Effector memory CD4-positive, alpha-beta T cell (primary cell): ENCODE data around the gene UTP20.

Source experiments
- DNase-seq, 3 donors: peaks; one replicate each; pipeline ENCODE4 v3.0.0-alpha.2; 2020
- H3K27ac ChIP-seq: 2 replicates; pipeline ENCODE4 v1.7.0; 2013; ENCODE audit warnings: mild to moderate bottlenecking, low read length, moderate library complexity; ENCODE audit not compliant: insufficient read depth, poor library complexity, severe bottlenecking
- H3K27me3 ChIP-seq: replicated peaks from 2 replicates; pipeline ENCODE4 v1.7.0; 2013; ENCODE audit warnings: mild to moderate bottlenecking, low read length; ENCODE audit not compliant: insufficient read depth, control insufficient read depth, poor library complexity, severe bottlenecking
- H3K36me3 ChIP-seq: 2 replicates; pipeline ENCODE4 v1.7.0; 2013; ENCODE audit warnings: mild to moderate bottlenecking, low read length, moderate library complexity; ENCODE audit not compliant: control insufficient read depth, insufficient read depth
- H3K4me1 ChIP-seq: 2 replicates; pipeline ENCODE4 v1.7.0; 2013; ENCODE audit warnings: low read length, mild to moderate bottlenecking; ENCODE audit not compliant: control insufficient read depth, insufficient read depth, poor library complexity, severe bottlenecking
- H3K4me3 ChIP-seq: 2 replicates; pipeline ENCODE4 v1.7.0; 2013; ENCODE audit warnings: low read length, low read depth, mild to moderate bottlenecking; ENCODE audit not compliant: insufficient read depth, poor library complexity, severe bottlenecking
- H3K9me3 ChIP-seq: 2 replicates; pipeline ENCODE4 v1.7.0; 2013; ENCODE audit warnings: mild to moderate bottlenecking, low read length, moderate library complexity; ENCODE audit not compliant: control insufficient read depth

Gene UTP20

GRCh38 chr12:101267111-101267510 is 12.8 kb upstream of the UTP20 start:
- Histone ChIP-seq H3K9me3 (no peaks in the 10 kb centered on the region), H3K36me3 (no peaks in the 10 kb centered on the region), H3K4me3 (no peak overlapping the region), H3K4me1 (no peaks in the 10 kb centered on the region), H3K27me3 (no peaks in the 10 kb centered on the region), H3K27ac (no peak overlapping the region)
- DNase-seq: no peak

DNA sequence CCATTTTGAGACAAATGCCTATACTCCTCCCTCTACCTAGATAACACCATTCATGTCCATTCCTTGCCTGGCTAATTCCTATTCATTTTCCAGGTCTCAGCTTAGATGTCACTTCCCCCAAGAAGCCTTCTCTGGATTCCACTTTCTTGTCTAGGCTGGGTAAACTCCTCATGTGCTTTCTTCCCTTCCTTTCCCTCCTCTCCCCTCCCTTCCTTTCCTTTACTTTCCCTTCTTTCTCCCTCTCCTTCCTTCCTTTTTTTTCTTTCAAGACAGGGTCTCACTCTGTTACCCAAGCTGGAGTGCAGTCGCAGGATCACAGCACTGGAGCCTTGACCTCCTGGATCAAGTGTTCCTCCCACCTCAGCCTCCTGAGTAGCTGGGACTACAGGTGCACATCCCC is 3.5 kb upstream of the UTP20 start:
- Histone ChIP-seq H3K36me3 (no peaks in the 10 kb centered on the region), H3K4me1 (no peaks in the 10 kb centered on the region), H3K27me3 (no peaks in the 10 kb centered on the region), H3K9me3 (no peaks in the 10 kb centered on the region), H3K4me3 (no peak overlapping the region), H3K27ac (no peak overlapping the region)
- no peak for DNase-seq

GRCh38 chr12:101277443-101277842 is 2.5 kb upstream of the UTP20 start:
- DNase-seq: no peak
- no peaks in the 10 kb centered on the region for H3K4me1 ChIP-seq
- no peak overlapping the region for H3K27ac ChIP-seq
- H3K27me3 ChIP-seq: no peaks in the 10 kb centered on the region
- H3K4me3 ChIP-seq: no peak overlapping the region
- H3K9me3 ChIP-seq: no peaks in the 10 kb centered on the region
- H3K36me3 ChIP-seq: no peaks in the 10 kb centered on the region

DNA sequence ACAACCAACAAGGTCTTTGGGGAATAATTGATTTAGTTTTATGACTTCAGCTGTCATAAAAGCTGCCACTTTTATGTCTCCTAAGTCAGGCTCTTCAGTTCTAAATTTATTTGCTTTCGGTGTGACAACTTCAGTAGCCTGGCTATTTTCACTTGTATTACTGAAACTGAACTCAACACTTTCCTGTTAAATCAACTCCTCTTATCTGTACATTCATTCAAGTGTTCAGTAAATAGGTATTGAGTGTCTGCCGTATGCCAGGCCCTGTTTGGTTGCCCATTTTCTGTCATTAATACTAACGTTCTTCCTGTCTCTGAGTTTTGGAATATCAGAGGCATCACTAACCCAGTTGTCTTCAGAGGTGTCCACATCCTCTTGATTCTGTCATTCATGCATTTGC is 7.5 kb downstream of the UTP20 start:
- no peaks in the 10 kb centered on the region for H3K9me3 ChIP-seq
- no peak overlapping the region for H3K27ac ChIP-seq
- peaks cover 57% of the 10 kb centered on the region for H3K36me3 ChIP-seq
- H3K4me1 ChIP-seq: no peaks in the 10 kb centered on the region
- H3K27me3 ChIP-seq: no peaks in the 10 kb centered on the region
- H3K4me3 ChIP-seq: no peak overlapping the region
- DNase-seq: no peak

- no peaks in the 10 kb centered on the region for H3K27me3 ChIP-seq
- no peaks in the 10 kb centered on the region for H3K9me3 ChIP-seq
- DNase-seq: no peak
- H3K4me1 ChIP-seq: no peaks in the 10 kb centered on the region
- H3K4me3 ChIP-seq: no peak overlapping the region
- no peak overlapping the region for H3K27ac ChIP-seq
- H3K36me3 ChIP-seq: peaks cover 42% of the 10 kb centered on the region
Measured at GRCh38 chr12:101297661-101298060, 17.8 kb downstream of the UTP20 start.

DNA sequence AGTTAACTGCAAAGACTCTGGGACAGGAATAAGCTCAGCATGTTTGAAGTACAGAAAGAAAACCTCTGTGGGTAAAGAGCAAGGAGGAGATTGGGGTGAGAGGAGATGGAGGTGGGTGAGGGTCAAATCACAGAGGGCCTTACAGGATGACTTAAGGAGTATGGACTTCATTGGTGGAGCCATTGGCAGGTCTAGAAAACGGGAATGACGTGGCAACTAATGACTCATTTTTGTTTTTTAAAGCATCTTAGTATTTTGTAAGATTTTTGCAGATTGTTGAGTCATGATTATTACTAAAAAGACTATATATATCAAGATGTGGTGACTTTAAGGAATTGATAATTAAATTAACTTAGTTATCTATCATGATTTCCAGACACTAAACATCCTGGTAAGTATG is 18.5 kb downstream of the UTP20 start:
- Histone ChIP-seq H3K4me1 (no peaks in the 10 kb centered on the region), H3K27ac (no peak overlapping the region), H3K9me3 (no peaks in the 10 kb centered on the region), H3K4me3 (no peak overlapping the region), H3K27me3 (no peaks in the 10 kb centered on the region), H3K36me3 (peaks cover 35% of the 10 kb centered on the region)
- DNase-seq: no peak

GRCh38 chr12:101299346-101299745 is 19.4 kb downstream of the UTP20 start:
- DNase-seq: no peak
- H3K27ac ChIP-seq: no peak overlapping the region
- H3K36me3 ChIP-seq: peaks cover 36% of the 10 kb centered on the region
- H3K27me3 ChIP-seq: no peaks in the 10 kb centered on the region
- H3K4me3 ChIP-seq: no peak overlapping the region
- H3K9me3 ChIP-seq: no peaks in the 10 kb centered on the region
- H3K4me1 ChIP-seq: no peaks in the 10 kb centered on the region

DNA sequence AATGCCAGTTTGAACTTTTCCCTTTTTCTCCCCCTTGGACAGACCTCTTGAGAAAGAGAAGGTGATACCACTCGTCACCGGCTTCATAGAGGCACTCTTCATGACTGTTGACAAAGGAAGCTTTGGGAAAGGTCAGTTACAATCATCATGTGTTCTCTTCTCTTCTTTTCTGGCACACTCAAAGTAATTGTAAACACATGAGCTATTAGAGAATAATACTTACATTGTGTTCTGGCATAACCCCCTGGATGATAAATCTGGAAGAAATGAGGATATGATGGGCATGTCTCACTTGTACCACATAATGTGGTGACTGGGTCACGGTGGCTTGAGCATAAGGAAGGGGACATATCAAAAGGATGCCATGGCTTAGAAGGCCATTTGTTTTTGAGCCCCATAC is 20.0 kb downstream of the UTP20 start:
- Histone ChIP-seq H3K4me1 (no peaks in the 10 kb centered on the region), H3K36me3 (peaks cover 42% of the 10 kb centered on the region), H3K27ac (no peak overlapping the region), H3K9me3 (no peaks in the 10 kb centered on the region), H3K27me3 (no peaks in the 10 kb centered on the region), H3K4me3 (no peak overlapping the region)
- DNase-seq: no peak

- no peak for DNase-seq
- Histone ChIP-seq H3K36me3 (peaks cover 63% of the 10 kb centered on the region), H3K9me3 (no peaks in the 10 kb centered on the region), H3K4me1 (no peaks in the 10 kb centered on the region), H3K27ac (no peak overlapping the region), H3K4me3 (no peak overlapping the region), H3K27me3 (no peaks in the 10 kb centered on the region)
Measured at GRCh38 chr12:101302741-101303140, 22.8 kb downstream of the UTP20 start.

- DNase-seq: no peak
- no peaks in the 10 kb centered on the region for H3K4me1 ChIP-seq
- H3K27ac ChIP-seq: no peak overlapping the region
- no peaks in the 10 kb centered on the region for H3K9me3 ChIP-seq
- H3K27me3 ChIP-seq: no peaks in the 10 kb centered on the region
- H3K36me3 ChIP-seq: peaks cover 63% of the 10 kb centered on the region
- H3K4me3 ChIP-seq: no peak overlapping the region
Measured at GRCh38 chr12:101305226-101305779, 25.4 kb downstream of the UTP20 start.

DNA sequence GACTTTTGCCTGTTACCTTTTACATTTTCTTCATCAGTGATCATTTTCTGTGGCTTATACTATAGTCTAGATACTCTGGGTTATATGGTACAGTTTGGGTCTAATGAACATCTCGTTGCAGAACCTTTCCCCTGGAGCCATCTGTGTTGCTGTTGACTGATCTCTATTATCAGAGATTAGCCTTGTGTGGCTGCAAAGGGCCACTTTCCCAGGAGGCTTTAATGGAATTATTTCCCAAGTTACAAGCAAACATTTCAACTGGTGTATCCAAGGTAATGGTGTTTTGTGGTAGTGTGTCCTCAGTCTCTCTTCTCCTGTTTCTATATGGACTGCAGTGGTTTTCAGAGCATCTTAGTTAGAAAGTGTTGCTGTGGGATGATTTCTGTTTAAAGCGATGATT is 25.9 kb downstream of the UTP20 start:
- H3K27ac ChIP-seq: no peak overlapping the region
- peaks cover 58% of the 10 kb centered on the region for H3K36me3 ChIP-seq
- H3K4me3 ChIP-seq: no peak overlapping the region
- no peak for DNase-seq
- no peaks in the 10 kb centered on the region for H3K9me3 ChIP-seq
- no peaks in the 10 kb centered on the region for H3K4me1 ChIP-seq
- no peaks in the 10 kb centered on the region for H3K27me3 ChIP-seq
